T-helper 22 cell (primary cell): ENCODE results near the gene CLEC19A.
"Not testable (repeated sequence)": the region's sequence is repeated elsewhere in the genome, so short reads cannot be mapped to it uniquely, and the experiment has no call there.

ENCODE experiments used
- DNase-seq: peaks from one replicate; pipeline ENCODE4 v3.0.0-alpha.2; 2020; ENCODE audit warnings: low read depth

Gene CLEC19A

GRCh38 chr16:19286827-19287226 is 1.3 kb downstream of the CLEC19A start:
- DNase-seq: no peak

- no peak for DNase-seq
Observed at GRCh38 chr16:19287241-19287640, 1.7 kb downstream of the CLEC19A start.

- no peak for DNase-seq
Observed at GRCh38 chr16:19288872-19289799, 3.6 kb downstream of the CLEC19A start.

- DNase-seq: no peak
Observed at GRCh38 chr16:19289811-19290485, 4.4 kb downstream of the CLEC19A start.

- DNase-seq: no peak
Observed at GRCh38 chr16:19290860-19291259, 5.3 kb downstream of the CLEC19A start.

GRCh38 chr16:19291475-19291874 is 5.9 kb downstream of the CLEC19A start:
- no peak for DNase-seq

GRCh38 chr16:19292186-19292585 is 6.7 kb downstream of the CLEC19A start:
- DNase-seq: no peak

GRCh38 chr16:19294156-19294649 is 8.7 kb downstream of the CLEC19A start:
- no peak for DNase-seq

GRCh38 chr16:19295393-19295792 is 9.9 kb downstream of the CLEC19A start:
- no peak for DNase-seq

- DNase-seq: no peak
Observed at GRCh38 chr16:19297454-19297853, 11.9 kb downstream of the CLEC19A start.

GRCh38 chr16:19299565-19299964 is 14.0 kb downstream of the CLEC19A start:
- no peak for DNase-seq

GRCh38 chr16:19301931-19302330 is 16.4 kb downstream of the CLEC19A start:
- DNase-seq: no peak

GRCh38 chr16:19304750-19305149 is 19.2 kb downstream of the CLEC19A start:
- no peak for DNase-seq

- no peak for DNase-seq
Observed at GRCh38 chr16:19305443-19305842, 19.9 kb downstream of the CLEC19A start.

- no peak for DNase-seq
Observed at GRCh38 chr16:19307587-19308241, 22.2 kb downstream of the CLEC19A start.

GRCh38 chr16:19308392-19308791 is 22.9 kb downstream of the CLEC19A start:
- no peak for DNase-seq

GRCh38 chr16:19309178-19309577 is 23.6 kb downstream of the CLEC19A start:
- DNase-seq: no peak

GRCh38 chr16:19314718-19315425 is 29.3 kb downstream of the CLEC19A start:
- no peak for DNase-seq

GRCh38 chr16:19315889-19316433 is 30.4 kb downstream of the CLEC19A start:
- DNase-seq: no peak

- no peak for DNase-seq
Observed at GRCh38 chr16:19316846-19317245, 31.3 kb downstream of the CLEC19A start.

GRCh38 chr16:19321186-19321585 is 35.7 kb downstream of the CLEC19A start:
- DNase-seq: not testable (repeated sequence)

- no peak for DNase-seq
Observed at GRCh38 chr16:19323596-19323995, 38.1 kb downstream of the CLEC19A start.
